GM13977 (cell line): Measurements from ENCODE around the gene CD6.

Source experiments
- DNase-seq: peaks from one replicate; pipeline ENCODE4 v3.0.0; 2012; ENCODE audit warnings: low spot score
- CTCF ChIP-seq: IDR thresholded peaks from 2 replicates; pipeline ENCODE4 v1.5.1; 2012; ENCODE audit warnings: mild to moderate bottlenecking, control low read depth; ENCODE audit not compliant: insufficient read depth; ENCODE audit errors: extremely low read depth, missing control alignments
- in situ Hi-C: fragments of 300-500 bp; cut with MboI; formaldehyde crosslinking; loops from one replicate; pipeline ENCODE4 v1.12.0; 2022; ENCODE audit warnings: low sequenced_read_pairs, low pct_unique_long_range_greater_than_20kb, mixed read lengths, inconsistent platforms; ENCODE audit not compliant: unreplicated experiment

The CD6 gene

GRCh38 chr11:61020551-61021235 lies 49.2 kb downstream of the CD6 start:
- no peak for DNase-seq
- no peak for TF ChIP-seq CTCF
- in situ Hi-C loops, result no loop called here

- peak; percentile 65 for DNase-seq
- in situ Hi-C loops, result no loop called here
- TF ChIP-seq CTCF, result no peak
These were observed 50.3 kb downstream of the CD6 start for GRCh38 chr11:61021661-61022212.

GRCh38 chr11:61022311-61023085 lies 51.0 kb downstream of the CD6 start:
- TF ChIP-seq CTCF, result no peak
- in situ Hi-C loops, result no loop called here
- DNase-seq, result no peak

GRCh38 chr11:61023086-61023965 lies 51.8 kb downstream of the CD6 start:
- TF ChIP-seq CTCF, result no peak
- no peak for DNase-seq
- in situ Hi-C loops, result no loop called here

- in situ Hi-C loops, result no loop called here
- DNase-seq, result no peak
- TF ChIP-seq CTCF, result no peak
These were observed 52.5 kb downstream of the CD6 start for GRCh38 chr11:61023966-61024295.

GRCh38 chr11:61024938-61025820 lies 53.7 kb downstream of the CD6 start:
- TF ChIP-seq CTCF, result no peak
- DNase-seq, result no peak
- in situ Hi-C loops, result no loop called here
